GM10266 (cell line): ENCODE results near the gene YIF1B.

ENCODE experiments used
- DNase-seq: peaks from one replicate; pipeline ENCODE4 v3.0.0; 2012; ENCODE audit errors: extremely low spot score
- TF ChIP-seq, protein P1 (sequence below): IDR thresholded peaks from 2 replicates; pipeline ENCODE4 v1.5.1; 2012; ENCODE audit warnings: mild to moderate bottlenecking, low read depth; ENCODE audit not compliant: control insufficient read depth, insufficient read depth; ENCODE audit errors: missing control alignments

Gene YIF1B

DNA sequence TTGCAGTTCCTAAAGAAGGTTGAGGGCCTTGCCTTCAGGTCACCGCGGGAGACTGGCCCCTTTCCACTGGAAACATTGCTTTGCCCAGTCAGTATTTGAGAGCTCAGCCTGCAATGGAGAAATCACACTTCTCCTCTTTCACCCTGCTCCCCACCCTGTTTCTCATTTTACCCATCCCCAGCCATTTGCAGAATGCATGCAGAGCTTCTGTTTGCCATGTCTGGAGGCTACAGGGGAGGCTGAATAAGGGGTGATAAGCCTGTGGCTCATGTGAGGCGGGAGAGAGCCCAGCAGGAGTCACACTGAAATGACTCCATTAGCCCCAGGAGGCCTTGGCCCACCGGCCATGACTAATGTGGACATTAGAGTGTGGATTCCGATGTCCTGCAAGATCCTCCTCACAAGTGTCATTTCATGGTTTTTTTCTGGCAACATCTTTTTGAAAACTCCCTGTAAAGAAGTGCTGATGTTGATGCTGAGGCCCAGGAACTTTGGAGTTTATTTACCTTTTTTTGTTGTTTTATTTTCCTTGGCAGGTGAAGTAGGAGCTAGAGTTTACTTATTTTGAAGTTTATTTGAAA lies 45.1 kb downstream of the YIF1B start:
- no peak for DNase-seq
- TF ChIP-seq, protein P1, sequence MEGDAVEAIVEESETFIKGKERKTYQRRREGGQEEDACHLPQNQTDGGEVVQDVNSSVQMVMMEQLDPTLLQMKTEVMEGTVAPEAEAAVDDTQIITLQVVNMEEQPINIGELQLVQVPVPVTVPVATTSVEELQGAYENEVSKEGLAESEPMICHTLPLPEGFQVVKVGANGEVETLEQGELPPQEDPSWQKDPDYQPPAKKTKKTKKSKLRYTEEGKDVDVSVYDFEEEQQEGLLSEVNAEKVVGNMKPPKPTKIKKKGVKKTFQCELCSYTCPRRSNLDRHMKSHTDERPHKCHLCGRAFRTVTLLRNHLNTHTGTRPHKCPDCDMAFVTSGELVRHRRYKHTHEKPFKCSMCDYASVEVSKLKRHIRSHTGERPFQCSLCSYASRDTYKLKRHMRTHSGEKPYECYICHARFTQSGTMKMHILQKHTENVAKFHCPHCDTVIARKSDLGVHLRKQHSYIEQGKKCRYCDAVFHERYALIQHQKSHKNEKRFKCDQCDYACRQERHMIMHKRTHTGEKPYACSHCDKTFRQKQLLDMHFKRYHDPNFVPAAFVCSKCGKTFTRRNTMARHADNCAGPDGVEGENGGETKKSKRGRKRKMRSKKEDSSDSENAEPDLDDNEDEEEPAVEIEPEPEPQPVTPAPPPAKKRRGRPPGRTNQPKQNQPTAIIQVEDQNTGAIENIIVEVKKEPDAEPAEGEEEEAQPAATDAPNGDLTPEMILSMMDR: no peak

DNA sequence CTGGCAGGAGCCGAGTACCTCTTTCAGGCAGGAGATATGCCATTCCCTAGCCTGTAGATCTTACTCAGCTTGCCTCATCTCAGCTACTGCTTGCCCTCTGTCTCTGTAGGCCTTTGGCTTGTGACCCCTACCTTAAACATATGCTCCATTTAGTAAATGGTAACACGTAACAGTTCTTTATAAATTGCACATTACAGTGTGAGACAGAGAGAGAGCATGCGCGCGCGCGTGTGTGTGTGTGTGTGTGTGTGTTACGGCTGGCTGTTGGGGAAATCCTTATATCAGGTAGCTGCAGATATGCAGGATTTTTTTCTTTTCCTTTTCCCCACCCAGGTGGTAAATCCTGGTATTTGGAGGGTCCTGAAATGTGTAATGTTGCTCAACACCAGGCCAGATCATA lies 47.2 kb downstream of the YIF1B start:
- TF ChIP-seq, protein P1: no peak
- DNase-seq: no peak

DNA sequence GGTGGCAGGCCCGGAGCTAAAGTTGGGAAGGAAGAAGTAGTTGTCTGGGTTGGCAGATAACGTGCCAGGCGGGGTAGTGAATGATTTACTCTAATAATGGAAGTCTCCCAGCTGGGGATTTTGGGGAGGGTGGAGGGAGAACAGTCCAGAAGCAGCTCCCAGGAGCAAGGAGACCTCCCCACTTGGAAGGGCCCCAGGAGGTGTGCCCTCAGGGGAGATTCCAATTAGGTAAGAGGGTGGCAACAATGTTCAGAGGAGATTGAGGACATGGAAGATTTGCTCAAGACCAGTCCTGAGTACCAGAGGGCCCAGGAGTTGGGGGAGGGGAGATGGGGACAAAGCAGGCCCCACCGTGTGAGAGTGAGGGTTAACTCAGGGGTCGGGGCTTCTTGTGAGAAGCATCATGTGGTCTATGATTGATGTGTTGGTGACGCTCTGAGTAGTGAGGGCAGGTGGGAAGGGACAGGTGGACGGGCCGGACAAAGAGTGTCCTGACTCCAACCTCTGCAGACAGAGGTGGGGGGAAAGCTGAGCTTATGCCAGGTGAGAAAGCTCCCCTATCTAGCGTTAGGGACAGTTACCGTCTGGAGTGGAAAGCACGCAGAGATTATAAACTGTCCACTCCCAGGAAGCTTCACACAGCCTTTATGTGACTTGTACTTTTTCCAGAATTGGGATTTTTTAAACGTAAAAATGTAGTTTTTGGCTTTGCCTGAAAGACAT lies 47.8 kb downstream of the YIF1B start:
- no peak for DNase-seq

DNA sequence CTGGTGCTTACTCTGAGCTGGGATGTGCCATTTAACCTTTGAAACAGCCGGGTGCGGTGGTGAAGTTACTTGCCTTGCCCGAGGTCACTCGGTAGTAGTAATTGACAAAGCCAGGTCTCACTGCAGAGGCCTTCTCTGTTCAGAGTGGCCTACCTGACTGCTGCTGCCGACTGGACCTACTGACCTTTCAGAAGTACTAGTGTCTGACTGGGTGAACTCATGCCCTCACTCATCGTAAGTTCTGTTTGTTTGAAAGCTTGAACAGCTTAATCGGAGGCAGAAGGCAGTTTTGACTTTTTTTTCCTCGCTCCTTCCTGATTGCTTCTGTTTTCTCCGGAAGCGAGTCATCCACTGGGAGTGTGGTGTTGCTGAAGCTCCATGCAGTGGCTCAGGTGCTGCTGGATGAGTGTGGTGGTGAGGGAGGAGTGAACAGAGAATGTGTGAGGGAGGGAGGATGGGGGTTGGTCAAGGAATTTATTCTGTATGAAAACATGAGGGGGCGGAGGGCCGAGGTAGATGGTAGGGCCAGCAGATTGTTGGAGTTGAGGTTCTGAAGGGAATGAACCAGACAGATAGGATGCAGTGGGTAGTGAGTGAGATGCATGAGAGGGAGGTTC lies 48.7 kb downstream of the YIF1B start:
- DNase-seq: no peak
- TF ChIP-seq, protein P1: no peak

More for the DNA sequence above, 47.8 kb downstream of the YIF1B start:
- TF ChIP-seq, protein P1: no peak

DNA sequence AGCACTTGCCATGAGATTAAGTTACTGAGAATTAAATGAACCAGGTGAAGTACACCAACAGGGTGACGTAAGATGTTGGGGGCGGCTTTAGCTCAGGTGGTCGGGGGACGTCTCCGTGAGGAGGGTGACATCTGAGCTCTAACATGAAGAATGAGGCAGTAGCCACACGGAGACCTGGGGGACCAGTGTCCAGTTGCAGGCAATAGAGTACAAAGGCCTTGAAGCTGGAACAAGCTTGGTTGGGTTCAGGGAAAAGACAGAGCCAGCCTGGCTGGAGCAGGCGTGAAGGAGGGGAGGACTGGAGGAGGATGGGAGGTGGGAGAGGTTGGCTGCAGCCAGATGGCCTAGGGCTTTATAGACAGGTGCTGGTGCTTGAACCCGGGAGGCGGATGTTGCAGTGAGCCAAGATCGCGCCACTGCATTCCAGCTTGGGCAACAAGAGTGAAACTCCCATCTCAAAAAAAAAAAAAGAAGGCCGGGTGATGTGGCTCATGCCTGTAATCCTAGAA lies 49.8 kb downstream of the YIF1B start:
- TF ChIP-seq, protein P1: no peak
- no peak for DNase-seq

DNA sequence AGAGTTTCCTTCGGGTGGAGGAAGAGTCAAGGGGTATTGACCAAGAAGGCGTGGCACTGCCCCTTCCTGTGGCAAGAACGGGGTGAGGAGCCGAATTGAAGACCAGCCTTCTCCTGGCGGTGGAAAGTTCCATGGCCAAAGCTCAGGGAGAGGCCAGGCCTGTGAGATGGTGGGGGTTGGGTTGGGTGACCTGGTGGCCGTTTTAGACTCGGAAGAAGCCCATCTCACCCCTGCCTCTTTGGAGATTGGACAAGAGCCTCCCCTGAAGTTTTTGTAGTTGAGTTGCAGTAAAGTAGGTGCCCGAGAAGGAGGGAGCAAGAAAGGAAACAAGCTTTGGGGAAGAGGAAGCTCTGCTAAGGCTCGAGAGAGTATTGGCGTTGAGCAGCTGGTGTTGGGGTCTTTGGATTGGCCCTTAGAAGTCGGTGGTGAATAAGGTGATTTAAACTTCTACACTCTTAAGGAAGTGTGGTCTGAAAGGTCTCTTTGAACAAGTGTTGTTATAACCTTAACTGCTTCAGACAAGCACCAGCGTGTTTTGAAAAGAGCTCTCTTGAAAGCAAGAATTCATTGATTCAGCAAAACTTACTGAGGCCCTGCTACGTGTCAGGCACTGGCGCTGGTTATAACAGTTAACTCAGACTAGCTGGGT lies 50.4 kb downstream of the YIF1B start:
- DNase-seq: no peak
- TF ChIP-seq, protein P1: no peak
